SHP77 (cell line): ENCODE measurements around the gene FCAMR.
A peak's percentile ranks its signal among the peaks of the same experiment; 100 is the strongest.

Experiments used
- DNase-seq, 2 experiments: peaks; one replicate each; lab custom pipeline; 2025; lab: John Stamatoyannopoulos, UW

Gene FCAMR

GRCh38 chr1:206909161-206909882 lies 60.9 kb downstream of the FCAMR start:
- DNase-seq = peak in 1 of 2 experiments; percentile 19

- DNase-seq = no peak
Measured at GRCh38 chr1:206908038-206908437, 62.2 kb downstream of the FCAMR start.
